Inferior parietal cortex (tissue), 1 donor: Measurements from ENCODE around the gene PRMT1.
"Not testable (repeated sequence)": the region's sequence is repeated elsewhere in the genome, so short reads cannot be mapped to it uniquely, and the experiment has no call there.

ENCODE experiments used
- DNase-seq: peaks from one replicate; pipeline ENCODE4 v3.0.0-alpha.2; 2016; ENCODE audit errors: extremely low spot score

PRMT1 gene

GRCh38 chr19:49719420-49719819 lies 42.3 kb downstream of the PRMT1 start:
- not testable (repeated sequence) for DNase-seq

DNA sequence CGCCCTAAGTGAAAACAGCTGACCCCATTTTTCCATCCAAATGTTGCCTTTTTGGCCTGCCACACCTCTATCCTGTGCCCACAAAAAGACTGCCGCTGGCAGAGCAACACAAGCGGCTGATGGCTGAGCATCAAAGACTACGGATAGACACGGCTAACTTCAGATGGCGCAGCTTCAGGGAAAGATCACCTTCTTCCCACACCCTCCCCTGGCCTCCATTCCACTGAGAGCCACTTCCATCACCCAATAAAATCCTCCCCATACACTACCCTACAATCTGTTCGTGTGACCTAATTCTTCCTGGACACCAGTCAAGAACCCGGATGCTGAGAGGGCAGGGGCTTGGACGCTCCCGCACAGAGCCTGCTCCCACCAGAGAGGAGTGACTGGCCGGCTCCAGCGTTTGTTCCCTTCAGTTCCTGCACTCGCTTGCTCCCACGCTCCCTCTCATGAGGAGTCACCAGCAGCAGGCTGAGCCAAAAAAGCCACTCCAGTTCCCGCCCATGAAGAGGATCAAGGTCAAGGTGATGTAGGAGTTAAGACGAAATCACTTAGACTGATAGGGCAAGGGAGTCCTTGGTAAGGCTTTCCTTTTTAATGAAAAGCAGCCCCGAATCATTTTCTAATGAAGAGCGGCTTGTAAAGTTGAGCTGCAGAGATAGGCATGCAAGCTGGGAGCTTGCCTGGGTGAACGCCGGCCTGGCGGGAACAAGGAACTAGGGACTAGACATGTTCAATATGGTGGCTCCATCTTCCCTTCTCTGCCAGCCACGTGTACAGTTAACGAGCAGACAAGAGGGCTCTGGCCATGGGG lies 50.4 kb downstream of the PRMT1 start:
- DNase-seq, result no peak

GRCh38 chr19:49730166-49730565 lies 53.1 kb downstream of the PRMT1 start:
- DNase-seq, result no peak
